ENCODE measurements around the gene VPS52. TPM values are rescaled to one million over a fixed set of nuclear protein-coding genes. Genes with fewer than 3 reads are reported as not detected.

VPS52 gene
- total RNA-seq, 1 experiment from 2014 or later: 58.2 TPM

DNA sequence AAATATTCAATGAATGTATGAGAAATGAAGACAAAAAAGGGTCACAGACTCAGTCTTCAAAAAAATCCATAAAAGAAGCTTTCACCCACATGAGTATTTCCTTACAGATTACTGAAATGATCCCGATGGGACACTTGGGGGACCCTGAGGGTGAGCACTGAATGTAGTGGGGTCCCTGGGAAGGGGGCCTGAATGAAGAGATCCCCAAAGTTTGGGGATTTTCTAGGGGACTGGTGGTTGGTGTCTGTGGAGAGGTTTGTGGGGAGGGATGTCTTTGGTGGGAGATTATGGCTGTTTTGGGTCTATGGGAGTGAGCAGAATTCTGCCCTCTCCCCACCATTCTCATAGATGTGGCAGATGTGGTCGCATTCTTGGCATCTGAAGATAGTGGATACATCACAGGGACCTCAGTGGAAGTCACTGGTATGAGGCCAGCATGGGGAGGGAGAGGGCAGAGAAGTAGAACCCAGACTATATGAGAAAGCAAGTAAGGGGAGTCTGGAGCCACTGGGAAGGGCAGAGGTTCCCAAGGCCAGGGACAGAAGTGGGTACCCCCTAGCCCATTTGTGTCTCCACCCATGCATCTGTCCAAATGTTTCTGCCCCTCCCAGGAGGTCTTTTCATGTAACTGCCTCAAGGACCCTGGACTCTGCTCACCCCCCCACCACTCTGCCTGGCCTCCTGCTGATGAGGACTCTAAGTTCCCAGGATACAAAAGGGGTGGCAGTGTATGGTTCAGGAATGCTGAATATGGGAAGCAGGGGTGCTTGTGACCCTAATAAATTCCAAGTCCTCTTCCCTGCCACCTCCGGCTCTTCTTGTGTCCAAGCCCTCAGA, 65.4 kb downstream of the VPS52 start:
- H3K4me2 ChIP-seq (ENCODE audit: low read length): peak overlapping the region; percentile 97

More for the DNA sequence above, 65.4 kb downstream of the VPS52 start:
- ChIA-PET POLR2A (interaction anchor here (0.6 to 1.0 kb wide), 2 partner anchors 66 to 270 kb away, joined by 3 read pairs; partner anchors contain the start of genes RPS18 and VPS52), RAD21 (ENCODE audit: low non-redundant PET in 1 of 2, low total read pairs in 2 of 2, uncharacterized antibody in 2 of 2, unreplicated experiment in 2 of 2) (no interaction called here), CTCF (interaction anchor here (0.6 to 2.0 kb wide), 2 partner anchors 42 to 1743 kb away, joined by 3 to 10 read pairs; no protein-coding TSS in a partner anchor)
- H2AFZ ChIP-seq (ENCODE audit: low read depth, low read length, poor library complexity, severe bottlenecking): no peak overlapping the region
- H3K27me3 ChIP-seq (ENCODE audit: insufficient read depth, low read length): no peaks in the 10 kb centered on the region
- no peaks in the 10 kb centered on the region for H3K9me2 ChIP-seq (ENCODE audit: insufficient read depth)
- no peaks in the 10 kb centered on the region for H3K9me3 ChIP-seq (ENCODE audit: control insufficient read depth in 1 of 2, insufficient read depth in 1 of 2, low read depth in 1 of 2, low read length in 2 of 2)
- peak overlapping the region; percentile 81 to 95 for H3K4me3 ChIP-seq (replicated peaks in 1 of 2; ENCODE audit: low read depth in 1 of 2, low read length in 2 of 2)
- no peak for TF ChIP-seq SRF (IDR thresholded peaks at IDR 0.05; ENCODE audit: low read depth)
- no peak for TF ChIP-seq ZBTB33 (IDR thresholded peaks at IDR 0.05; ENCODE audit: extremely low read depth, insufficient replicate concordance, low read length)
- no peak for TF ChIP-seq EZH2 (IDR thresholded peaks at IDR 0.05)
- TF ChIP-seq ZNF274 (IDR thresholded peaks at IDR 0.05; ENCODE audit: low read depth, low read length): no peak
- no peak for TF ChIP-seq SIN3A (IDR thresholded peaks at IDR 0.05; ENCODE audit: low read depth)
- TF ChIP-seq, protein P1, sequence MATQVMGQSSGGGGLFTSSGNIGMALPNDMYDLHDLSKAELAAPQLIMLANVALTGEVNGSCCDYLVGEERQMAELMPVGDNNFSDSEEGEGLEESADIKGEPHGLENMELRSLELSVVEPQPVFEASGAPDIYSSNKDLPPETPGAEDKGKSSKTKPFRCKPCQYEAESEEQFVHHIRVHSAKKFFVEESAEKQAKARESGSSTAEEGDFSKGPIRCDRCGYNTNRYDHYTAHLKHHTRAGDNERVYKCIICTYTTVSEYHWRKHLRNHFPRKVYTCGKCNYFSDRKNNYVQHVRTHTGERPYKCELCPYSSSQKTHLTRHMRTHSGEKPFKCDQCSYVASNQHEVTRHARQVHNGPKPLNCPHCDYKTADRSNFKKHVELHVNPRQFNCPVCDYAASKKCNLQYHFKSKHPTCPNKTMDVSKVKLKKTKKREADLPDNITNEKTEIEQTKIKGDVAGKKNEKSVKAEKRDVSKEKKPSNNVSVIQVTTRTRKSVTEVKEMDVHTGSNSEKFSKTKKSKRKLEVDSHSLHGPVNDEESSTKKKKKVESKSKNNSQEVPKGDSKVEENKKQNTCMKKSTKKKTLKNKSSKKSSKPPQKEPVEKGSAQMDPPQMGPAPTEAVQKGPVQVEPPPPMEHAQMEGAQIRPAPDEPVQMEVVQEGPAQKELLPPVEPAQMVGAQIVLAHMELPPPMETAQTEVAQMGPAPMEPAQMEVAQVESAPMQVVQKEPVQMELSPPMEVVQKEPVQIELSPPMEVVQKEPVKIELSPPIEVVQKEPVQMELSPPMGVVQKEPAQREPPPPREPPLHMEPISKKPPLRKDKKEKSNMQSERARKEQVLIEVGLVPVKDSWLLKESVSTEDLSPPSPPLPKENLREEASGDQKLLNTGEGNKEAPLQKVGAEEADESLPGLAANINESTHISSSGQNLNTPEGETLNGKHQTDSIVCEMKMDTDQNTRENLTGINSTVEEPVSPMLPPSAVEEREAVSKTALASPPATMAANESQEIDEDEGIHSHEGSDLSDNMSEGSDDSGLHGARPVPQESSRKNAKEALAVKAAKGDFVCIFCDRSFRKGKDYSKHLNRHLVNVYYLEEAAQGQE (IDR thresholded peaks at IDR 0.05; ENCODE audit: low read depth): no peak
- TF ChIP-seq SP1 (IDR thresholded peaks at IDR 0.05; ENCODE audit: low read depth): no peak
- TF ChIP-seq CEBPB (IDR thresholded peaks at IDR 0.05; ENCODE audit: low read depth): no peak
- no peak for TF ChIP-seq ZFX (IDR thresholded peaks at IDR 0.05)
- TF ChIP-seq TCF7L2 (IDR thresholded peaks at IDR 0.05; ENCODE audit: borderline replicate concordance, extremely low read depth, insufficient read depth, insufficient read length): no peak
- no peak for TF ChIP-seq EGR1 (IDR thresholded peaks at IDR 0.05; ENCODE audit: low read depth)
- no peak for TF ChIP-seq ATF3 (IDR thresholded peaks at IDR 0.05)
- no peak; the same call in 1 of the 2 replicates for TF ChIP-seq POLR2AphosphoS5 (IDR thresholded peaks at IDR 0.05; ENCODE audit: low read depth, low read length)
- TF ChIP-seq, protein P2, sequence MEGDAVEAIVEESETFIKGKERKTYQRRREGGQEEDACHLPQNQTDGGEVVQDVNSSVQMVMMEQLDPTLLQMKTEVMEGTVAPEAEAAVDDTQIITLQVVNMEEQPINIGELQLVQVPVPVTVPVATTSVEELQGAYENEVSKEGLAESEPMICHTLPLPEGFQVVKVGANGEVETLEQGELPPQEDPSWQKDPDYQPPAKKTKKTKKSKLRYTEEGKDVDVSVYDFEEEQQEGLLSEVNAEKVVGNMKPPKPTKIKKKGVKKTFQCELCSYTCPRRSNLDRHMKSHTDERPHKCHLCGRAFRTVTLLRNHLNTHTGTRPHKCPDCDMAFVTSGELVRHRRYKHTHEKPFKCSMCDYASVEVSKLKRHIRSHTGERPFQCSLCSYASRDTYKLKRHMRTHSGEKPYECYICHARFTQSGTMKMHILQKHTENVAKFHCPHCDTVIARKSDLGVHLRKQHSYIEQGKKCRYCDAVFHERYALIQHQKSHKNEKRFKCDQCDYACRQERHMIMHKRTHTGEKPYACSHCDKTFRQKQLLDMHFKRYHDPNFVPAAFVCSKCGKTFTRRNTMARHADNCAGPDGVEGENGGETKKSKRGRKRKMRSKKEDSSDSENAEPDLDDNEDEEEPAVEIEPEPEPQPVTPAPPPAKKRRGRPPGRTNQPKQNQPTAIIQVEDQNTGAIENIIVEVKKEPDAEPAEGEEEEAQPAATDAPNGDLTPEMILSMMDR (IDR thresholded peaks at IDR 0.05 in 2 of 3, conservative IDR thresholded peaks at IDR 0.05 in 1 of 3; ENCODE audit: borderline replicate concordance in 1 of 3, insufficient read depth in 1 of 3, low read depth in 2 of 3, low read length in 2 of 3): no peak
- TF ChIP-seq POLR2A (IDR thresholded peaks at IDR 0.05; ENCODE audit: borderline replicate concordance, extremely low read depth, insufficient read depth, insufficient read length): no peak
- no peak for TF ChIP-seq YY1 (IDR thresholded peaks at IDR 0.05; ENCODE audit: extremely low read depth, insufficient replicate concordance, low read depth, low read length)
- TF ChIP-seq, protein P3, sequence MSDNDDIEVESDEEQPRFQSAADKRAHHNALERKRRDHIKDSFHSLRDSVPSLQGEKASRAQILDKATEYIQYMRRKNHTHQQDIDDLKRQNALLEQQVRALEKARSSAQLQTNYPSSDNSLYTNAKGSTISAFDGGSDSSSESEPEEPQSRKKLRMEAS (IDR thresholded peaks at IDR 0.05): no peak
- TF ChIP-seq FOSL1 (IDR thresholded peaks at IDR 0.05; ENCODE audit: low read depth): no peak
- BruUV-seq (replicated peaks): no TSS peak
- ATAC-seq (no peak), DNase-seq (ENCODE audit: low read depth, low spot score) (no peak)
- H3K9ac ChIP-seq (ENCODE audit: low read length): peak overlapping the region; percentile 96
- peaks cover 50% of the 10 kb centered on the region for H3K79me2 ChIP-seq (ENCODE audit: insufficient read depth, low read length)
- intact Hi-C loops (cut with micrococcal nuclease): loop anchor here (10.0 kb wide), 1 partner anchor 209 kb away; the partner anchor contains the start of genes CUTA and PHF1
- H3K4me1 ChIP-seq (ENCODE audit: control insufficient read depth in 1 of 2, insufficient read depth in 2 of 2, low read length in 2 of 2): peaks cover 39 to 65% of the 10 kb centered on the region in 2 experiments
- H3K36me3 ChIP-seq (ENCODE audit: control insufficient read depth in 1 of 2, insufficient read depth in 2 of 2, low read length in 2 of 2): peaks cover 22 to 42% of the 10 kb centered on the region in 2 experiments; a peak in 3 of 4 replicates
- H3K27ac ChIP-seq (ENCODE audit: low read depth, low read length): peak overlapping the region; percentile 95
- no peaks in the 10 kb centered on the region for H4K20me1 ChIP-seq (ENCODE audit: insufficient read depth)

Measured in HCT116 (cell line).